ENCODE data around the gene PIP4K2B. TPM values are rescaled to one million over a fixed set of nuclear protein-coding genes. Genes with fewer than 3 reads are reported as not detected.

PIP4K2B gene
- total RNA-seq, 2 experiments from 2014 or later: 17.0 to 17.2 TPM

- H3K27me3 ChIP-seq (ENCODE audit: control insufficient read depth in 1 of 2, insufficient read depth in 2 of 2, low read length in 2 of 2): no peaks in the 10 kb centered on the region
- TF ChIP-seq CTCF (IDR thresholded peaks at IDR 0.05): no peak
- H3K27me3 Mint-ChIP-seq: no peaks in the 10 kb centered on the region
- ChIA-PET CTCF (no interaction called here), POLR2A (no interaction called here)
- H3K9me3 ChIP-seq (ENCODE audit: control insufficient read depth in 1 of 2, insufficient read depth in 1 of 2, low read length in 2 of 2): no peaks in the 10 kb centered on the region
- H3K4me1 ChIP-seq (ENCODE audit: insufficient read depth, low read length): no peaks in the 10 kb centered on the region
- no peak overlapping the region for H3K27ac ChIP-seq (ENCODE audit: low read depth in 1 of 2, low read length in 2 of 2)
- peaks cover 65% of the 10 kb centered on the region for H3K36me3 Mint-ChIP-seq (ENCODE audit: low read depth)
- intact Hi-C loops (cut with DNase I, micrococcal nuclease): loop anchor here in 1 of 2 experiments (10.0 kb wide), 1 partner anchor 595 kb away; the partner anchor contains the start of gene FBXL20
- no peak overlapping the region for H3K27ac Mint-ChIP-seq
- H3K4me1 Mint-ChIP-seq (ENCODE audit: low read depth): no peaks in the 10 kb centered on the region
- DNase-seq (no peak), ATAC-seq (ENCODE audit: poor library complexity) (no peak)
- H3K4me3 Mint-ChIP-seq: no peak overlapping the region
- no peaks in the 10 kb centered on the region for H3K9me3 Mint-ChIP-seq
- H3K4me3 ChIP-seq (ENCODE audit: low read length): no peak overlapping the region
- H3K36me3 ChIP-seq (ENCODE audit: insufficient read depth, low read length): peaks cover 75% of the 10 kb centered on the region
Observed at GRCh38 chr17:38809828-38810227, 10.5 kb upstream of the PIP4K2B start.

- peak overlapping the region; percentile 85 for H3K4me3 Mint-ChIP-seq
- H3K9me3 ChIP-seq (ENCODE audit: control insufficient read depth in 1 of 2, insufficient read depth in 1 of 2, low read length in 2 of 2): no peaks in the 10 kb centered on the region
- DNase-seq (no peak), ATAC-seq (ENCODE audit: poor library complexity) (no peak)
- CTCF ChIA-PET: no interaction called here
- no peaks in the 10 kb centered on the region for H3K27me3 Mint-ChIP-seq
- peaks cover 37% of the 10 kb centered on the region for H3K36me3 ChIP-seq (ENCODE audit: insufficient read depth, low read length)
- no peaks in the 10 kb centered on the region for H3K27me3 ChIP-seq (ENCODE audit: control insufficient read depth in 1 of 2, insufficient read depth in 2 of 2, low read length in 2 of 2)
- H3K4me1 Mint-ChIP-seq (ENCODE audit: low read depth): peaks cover 42% of the 10 kb centered on the region
- peak overlapping the region; percentile 85 for H3K27ac Mint-ChIP-seq
- no peak for TF ChIP-seq CTCF (IDR thresholded peaks at IDR 0.05)
- peaks cover 63% of the 10 kb centered on the region for H3K36me3 Mint-ChIP-seq (ENCODE audit: low read depth)
- H3K27ac ChIP-seq (ENCODE audit: low read depth in 1 of 2, low read length in 2 of 2): peak overlapping the region; percentile 48 to 77
- intact Hi-C loops (cut with DNase I, micrococcal nuclease): loop anchor here in 1 of 2 experiments (2.0 to 10.0 kb wide), 2 partner anchors 69 to 605 kb away; partner anchors contain the start of genes CISD3 and FBXL20
- no peaks in the 10 kb centered on the region for H3K9me3 Mint-ChIP-seq
- H3K4me3 ChIP-seq (ENCODE audit: low read length): peak overlapping the region; percentile 65
- peaks cover 26% of the 10 kb centered on the region for H3K4me1 ChIP-seq (ENCODE audit: insufficient read depth, low read length)
- POLR2A ChIA-PET: interaction anchor here (2.0 to 2.9 kb wide), 2 partner anchors 25 to 53 kb away, joined by 9 to 14 read pairs; partner anchors contain the start of genes CWC25 and RPL23
Observed at GRCh38 chr17:38800237-38800760, 943 bp upstream of the PIP4K2B start.

GRCh38 chr17:38798614-38799500 lies 499 bp downstream of the PIP4K2B start:
- ChIA-PET CTCF (interaction anchor here (0.7 to 1.3 kb wide), 2 partner anchors 37 to 64 kb away, joined by 3 to 4 read pairs; no protein-coding TSS in a partner anchor), POLR2A (interaction anchor here (0.6 to 2.9 kb wide), 13 partner anchors 11 to 1182 kb away, joined by 3 to 14 read pairs (median 4); partner anchors contain the start of genes CWC25, LASP1, MLLT6 and PLXDC1)
- intact Hi-C loops (cut with DNase I, micrococcal nuclease): loop anchor here in 1 of 2 experiments (1.0 kb wide), 3 partner anchors 26 to 54 kb away; partner anchors contain the start of genes CWC25, PSMB3 and RPL23
- peak; percentile 47 for ATAC-seq (ENCODE audit: poor library complexity)
- peaks cover 48% of the 10 kb centered on the region for H3K4me1 Mint-ChIP-seq (ENCODE audit: low read depth)
- H3K27me3 Mint-ChIP-seq: no peaks in the 10 kb centered on the region
- peak overlapping the region; percentile 92 for H3K4me3 Mint-ChIP-seq
- no peaks in the 10 kb centered on the region for H3K9me3 ChIP-seq (ENCODE audit: control insufficient read depth in 1 of 2, insufficient read depth in 1 of 2, low read length in 2 of 2)
- peaks cover 66% of the 10 kb centered on the region for H3K36me3 Mint-ChIP-seq (ENCODE audit: low read depth)
- DNase-seq: peak; percentile 14 to 83 (median 44)
- peak overlapping the region; percentile 65 for H3K4me3 ChIP-seq (ENCODE audit: low read length)
- H3K27ac ChIP-seq (ENCODE audit: low read depth in 1 of 2, low read length in 2 of 2): peak overlapping the region in 1 of 2 donors; percentile 64
- no peaks in the 10 kb centered on the region for H3K9me3 Mint-ChIP-seq
- TF ChIP-seq CTCF (IDR thresholded peaks at IDR 0.05): no peak
- peaks cover 26% of the 10 kb centered on the region for H3K4me1 ChIP-seq (ENCODE audit: insufficient read depth, low read length)
- H3K27ac Mint-ChIP-seq: peak overlapping the region; percentile 90
- no peaks in the 10 kb centered on the region for H3K27me3 ChIP-seq (ENCODE audit: control insufficient read depth in 1 of 2, insufficient read depth in 2 of 2, low read length in 2 of 2)
- peaks cover 33% of the 10 kb centered on the region for H3K36me3 ChIP-seq (ENCODE audit: insufficient read depth, low read length)

Data from CD4-positive, alpha-beta T cell (primary cell).